Loucy (cell line): ENCODE measurements around the gene PDHA1.

Experiments used
- EZH2phosphoT487 ChIP-seq: fragments of 200-600 bp; IDR thresholded peaks from 2 replicates; pipeline ENCODE4 v1.6.1; 2018; ENCODE audit warnings: antibody characterized with exemption, mild to moderate bottlenecking, moderate library complexity, borderline replicate concordance
- TF ChIP-seq, protein P1 (sequence below): fragments of 200-600 bp; sonication (generic); conservative IDR thresholded peaks from 2 replicates; pipeline ENCODE4 v1.5.1; 2014; ENCODE audit warnings: mild to moderate bottlenecking, antibody characterized with exemption, low read length

DNA sequence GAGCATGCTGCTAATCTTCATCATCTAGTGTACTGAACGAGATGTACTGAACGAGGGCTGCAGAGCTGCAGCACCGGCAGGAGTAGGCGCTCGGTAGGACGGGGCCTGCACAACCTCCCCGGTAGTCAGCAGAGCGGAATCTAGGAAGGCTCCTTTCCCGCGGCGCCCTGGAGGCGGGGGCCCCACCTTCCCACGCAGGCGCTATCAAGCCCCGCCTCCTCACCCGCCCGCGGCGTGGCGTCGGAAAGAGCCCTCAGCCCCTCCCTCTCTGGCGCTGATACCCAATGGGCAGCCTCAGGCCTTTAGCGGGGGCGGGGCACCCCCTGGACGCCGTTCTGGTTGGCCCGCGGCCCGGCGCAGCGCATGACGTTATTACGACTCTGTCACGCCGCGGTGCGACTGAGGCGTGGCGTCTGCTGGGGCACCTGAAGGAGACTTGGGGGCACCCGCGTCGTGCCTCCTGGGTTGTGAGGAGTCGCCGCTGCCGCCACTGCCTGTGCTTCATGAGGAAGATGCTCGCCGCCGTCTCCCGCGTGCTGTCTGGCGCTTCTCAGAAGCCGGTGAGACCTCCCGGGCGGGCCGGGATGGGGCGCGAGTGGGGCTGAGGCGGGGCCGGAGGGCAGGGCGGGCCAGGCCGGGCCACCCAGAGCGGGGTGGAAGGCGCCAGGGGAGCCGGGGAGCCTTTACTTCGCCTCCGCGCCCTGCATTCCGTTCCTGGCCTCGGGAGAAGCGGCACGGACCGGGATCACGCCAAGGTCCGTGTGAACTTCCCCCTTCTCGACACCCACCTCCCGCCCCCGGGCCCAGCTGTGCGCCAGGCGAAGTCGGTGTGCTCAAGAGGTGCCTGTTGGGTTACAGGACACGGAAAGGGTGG, at the start of gene PDHA1:
- TF ChIP-seq, protein P1, sequence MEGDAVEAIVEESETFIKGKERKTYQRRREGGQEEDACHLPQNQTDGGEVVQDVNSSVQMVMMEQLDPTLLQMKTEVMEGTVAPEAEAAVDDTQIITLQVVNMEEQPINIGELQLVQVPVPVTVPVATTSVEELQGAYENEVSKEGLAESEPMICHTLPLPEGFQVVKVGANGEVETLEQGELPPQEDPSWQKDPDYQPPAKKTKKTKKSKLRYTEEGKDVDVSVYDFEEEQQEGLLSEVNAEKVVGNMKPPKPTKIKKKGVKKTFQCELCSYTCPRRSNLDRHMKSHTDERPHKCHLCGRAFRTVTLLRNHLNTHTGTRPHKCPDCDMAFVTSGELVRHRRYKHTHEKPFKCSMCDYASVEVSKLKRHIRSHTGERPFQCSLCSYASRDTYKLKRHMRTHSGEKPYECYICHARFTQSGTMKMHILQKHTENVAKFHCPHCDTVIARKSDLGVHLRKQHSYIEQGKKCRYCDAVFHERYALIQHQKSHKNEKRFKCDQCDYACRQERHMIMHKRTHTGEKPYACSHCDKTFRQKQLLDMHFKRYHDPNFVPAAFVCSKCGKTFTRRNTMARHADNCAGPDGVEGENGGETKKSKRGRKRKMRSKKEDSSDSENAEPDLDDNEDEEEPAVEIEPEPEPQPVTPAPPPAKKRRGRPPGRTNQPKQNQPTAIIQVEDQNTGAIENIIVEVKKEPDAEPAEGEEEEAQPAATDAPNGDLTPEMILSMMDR = no peak
- no peak for TF ChIP-seq EZH2phosphoT487
